ENCODE measurements around the gene EXOSC1.
"Not testable (repeated sequence)": the region's sequence is repeated elsewhere in the genome, so short reads cannot be mapped to it uniquely, and the experiment has no call there.

EXOSC1 gene

DNA sequence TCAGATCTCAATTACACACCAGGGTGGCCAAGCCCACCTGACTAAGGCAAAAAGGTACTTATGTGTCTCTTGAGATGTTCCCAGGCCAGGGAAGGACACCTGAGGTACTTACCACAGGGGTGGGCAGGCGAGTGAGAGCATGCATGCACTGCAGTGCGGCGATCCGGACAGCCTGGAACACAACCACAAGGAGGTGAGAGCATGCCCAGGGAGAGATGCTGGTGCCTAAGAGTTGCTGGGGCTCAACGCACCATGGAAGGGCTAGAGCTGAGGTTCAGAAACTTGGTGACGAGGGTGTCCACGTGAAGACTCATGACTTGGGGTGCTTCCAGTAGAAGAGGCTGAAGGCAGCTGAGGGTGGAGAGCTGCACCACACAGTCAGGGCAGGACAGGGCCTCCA, 13.3 kb upstream of the EXOSC1 start:
- DNase-seq (ENCODE audit: low spot score): no peak

DNA sequence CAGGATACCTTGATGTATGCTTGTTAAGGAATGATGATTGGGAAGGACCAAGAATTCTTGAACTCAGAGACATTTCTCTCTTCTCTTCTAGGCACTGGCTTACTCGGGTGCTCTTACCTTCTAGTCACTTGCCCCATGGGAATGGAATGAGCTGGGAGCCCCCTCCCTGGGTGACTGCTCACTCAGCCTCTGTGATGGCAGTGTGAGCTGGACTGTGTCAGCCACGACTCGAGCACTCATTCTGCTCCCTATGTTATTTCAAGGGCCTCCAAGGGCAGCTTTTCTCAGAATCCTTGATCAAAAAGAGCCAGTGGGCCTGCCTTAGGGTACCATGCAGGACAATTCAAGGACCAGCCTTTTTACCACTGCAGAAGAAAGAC, 10.9 kb upstream of the EXOSC1 start:
- no peak for DNase-seq (ENCODE audit: low spot score)

DNA sequence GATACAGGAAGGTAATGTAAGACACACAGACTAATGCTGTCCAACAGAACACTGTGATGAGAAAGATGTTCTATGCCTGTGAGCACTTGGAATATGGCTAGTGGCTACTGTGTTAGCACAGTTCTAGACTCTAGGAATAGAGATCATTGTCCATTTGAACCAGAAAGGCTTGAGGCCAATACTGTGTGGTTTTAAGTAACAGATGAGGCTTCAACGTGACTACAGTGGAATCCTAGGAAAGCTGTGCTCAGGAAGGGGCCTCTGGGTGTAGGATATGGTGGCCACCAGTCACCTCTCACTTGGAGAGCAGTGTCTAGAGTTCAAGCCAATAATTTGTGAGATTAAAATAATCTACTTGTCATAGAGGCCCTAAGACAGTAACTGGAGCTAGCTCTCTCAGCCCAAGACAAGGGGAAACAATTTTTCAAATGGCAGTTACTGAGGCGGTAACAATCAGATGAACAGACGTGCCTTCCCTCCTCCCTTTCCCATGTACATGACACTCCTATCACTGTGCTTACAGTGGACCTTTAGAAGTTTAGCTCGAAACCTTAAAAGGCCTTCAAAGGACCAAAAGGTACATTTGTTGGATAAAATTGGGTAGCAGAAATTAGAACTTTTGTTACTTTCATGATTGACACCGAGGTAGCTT, 10.4 kb upstream of the EXOSC1 start:
- no peak for DNase-seq (ENCODE audit: low spot score)

DNA sequence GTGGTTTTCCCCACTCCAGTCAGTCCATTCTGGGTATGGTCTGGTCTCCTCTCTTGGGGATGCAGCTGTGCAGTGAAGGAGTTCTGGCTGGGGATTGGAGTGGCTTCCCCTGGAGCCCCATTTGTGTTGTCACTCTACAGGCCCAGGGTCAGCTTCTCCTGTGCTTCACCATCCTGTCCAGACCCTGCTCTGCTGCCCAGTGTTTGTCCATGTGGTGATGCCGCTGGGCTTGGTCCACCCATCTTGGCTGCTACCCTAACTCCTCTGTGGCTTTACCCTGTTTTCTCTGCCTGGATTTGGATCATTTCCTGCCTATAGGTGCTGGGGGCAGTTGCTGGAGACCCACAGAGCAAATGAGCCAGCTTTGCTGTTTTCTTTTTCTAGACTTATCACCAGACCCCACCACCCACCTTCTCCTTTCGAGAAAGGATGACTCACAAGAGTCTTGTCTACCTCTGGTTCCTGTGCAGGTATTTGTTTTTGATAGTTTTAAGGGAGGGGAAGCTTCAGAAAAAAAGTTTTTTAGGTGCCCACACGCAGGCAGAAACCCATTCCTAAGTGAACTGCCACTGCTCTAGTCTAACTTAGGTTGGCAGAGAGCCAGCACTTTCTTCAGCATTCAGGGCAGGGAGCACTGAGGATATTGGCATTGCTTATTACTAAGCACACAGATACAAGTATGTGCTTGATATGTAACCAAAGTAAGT, 8.7 kb upstream of the EXOSC1 start:
- DNase-seq (ENCODE audit: low spot score): no peak

DNA sequence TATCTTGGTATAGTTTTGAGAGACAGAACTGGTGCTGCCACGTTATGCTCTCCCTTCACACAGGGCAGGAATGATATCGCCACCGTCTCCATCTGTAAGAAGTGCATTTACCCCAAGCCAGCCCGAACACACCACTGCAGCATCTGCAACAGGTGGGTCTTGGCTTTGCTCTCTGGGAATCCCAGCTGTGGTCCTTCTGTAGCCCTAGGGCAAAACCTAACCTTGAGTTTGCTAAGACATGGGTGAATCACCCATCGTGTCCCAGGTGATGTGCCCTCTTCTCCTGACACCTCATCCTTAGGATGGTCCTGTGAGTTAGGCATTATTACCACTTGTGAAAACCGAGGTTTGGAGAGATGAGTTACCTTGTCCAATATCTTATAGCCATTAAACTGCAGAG, 6.5 kb upstream of the EXOSC1 start:
- DNase-seq (ENCODE audit: low spot score): no peak

DNA sequence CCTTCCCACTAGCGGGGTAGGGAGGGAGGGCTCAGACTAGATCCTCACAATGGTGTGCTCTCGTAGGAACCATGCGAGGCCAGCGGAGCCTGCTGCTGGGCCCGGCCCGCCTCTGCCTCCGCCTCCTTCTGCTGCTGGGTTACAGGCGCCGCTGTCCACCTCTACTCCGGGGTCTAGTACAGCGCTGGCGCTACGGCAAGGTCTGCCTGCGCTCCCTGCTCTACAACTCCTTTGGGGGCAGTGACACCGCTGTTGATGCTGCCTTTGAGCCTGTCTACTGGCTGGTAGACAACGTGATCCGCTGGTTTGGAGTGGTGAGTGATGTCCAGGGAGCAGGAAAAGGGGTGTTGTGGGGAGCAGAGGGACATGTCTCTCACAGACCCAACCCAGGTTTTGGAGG, 5.8 kb upstream of the EXOSC1 start:
- DNase-seq (ENCODE audit: low spot score): no peak

DNA sequence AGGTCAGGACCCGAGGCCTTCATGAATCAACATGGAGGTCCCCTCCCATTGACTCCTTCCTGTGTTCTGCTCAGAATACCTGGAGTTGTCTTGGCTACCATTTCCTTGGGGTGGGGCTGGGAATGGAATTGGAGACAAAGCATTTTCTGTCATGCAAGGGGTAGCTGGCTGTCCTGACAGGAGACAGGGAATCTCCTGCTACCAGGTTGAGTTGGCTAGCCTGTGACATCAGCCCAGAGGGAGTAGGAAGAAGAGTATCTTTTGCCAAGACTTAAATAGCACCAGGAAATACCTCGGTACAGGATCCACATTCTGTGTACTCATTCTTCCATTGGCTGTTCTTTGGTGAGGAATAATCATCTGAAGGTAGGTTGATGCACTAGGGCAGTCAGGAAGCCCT, 5.0 kb upstream of the EXOSC1 start:
- DNase-seq (ENCODE audit: low spot score): no peak

DNA sequence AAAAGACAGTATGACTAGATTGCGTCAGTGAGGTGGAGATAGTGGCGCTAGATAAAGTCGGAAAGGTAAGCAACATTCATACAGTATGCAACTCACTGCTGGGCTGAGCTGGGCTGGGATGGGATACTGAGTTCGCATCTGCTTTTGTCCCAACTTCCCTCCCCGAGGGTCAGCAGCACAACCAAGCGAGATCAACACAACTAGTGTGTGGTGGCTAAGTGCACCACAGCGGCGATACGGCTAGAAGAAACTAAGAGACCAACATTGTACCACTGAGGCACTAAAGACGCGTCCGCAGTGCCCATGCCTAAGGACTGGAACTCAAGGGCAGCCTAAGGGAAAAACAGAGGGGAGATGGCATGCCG, 467 bp downstream of the EXOSC1 start:
- DNase-seq (ENCODE audit: low spot score): no peak

DNA sequence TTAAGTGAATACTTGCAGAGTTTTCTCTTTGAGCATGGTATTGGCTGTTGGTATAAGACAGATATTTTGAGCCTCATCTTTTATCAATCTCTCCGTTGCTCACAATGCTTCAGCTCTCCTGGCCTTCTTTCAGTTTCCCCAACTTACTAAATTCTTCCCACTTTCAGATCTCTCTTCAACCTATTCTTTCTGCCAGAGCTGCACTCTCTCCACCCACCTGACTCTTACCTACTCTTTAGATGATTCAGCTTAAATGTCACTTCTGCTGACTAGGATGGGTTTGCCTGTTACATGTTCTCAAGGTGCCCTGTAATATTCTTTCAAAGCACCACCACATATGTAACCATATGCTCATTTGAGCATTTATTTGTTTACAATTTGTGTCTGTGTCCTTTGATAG, 1.6 kb downstream of the EXOSC1 start:
- DNase-seq (ENCODE audit: low spot score): no peak

DNA sequence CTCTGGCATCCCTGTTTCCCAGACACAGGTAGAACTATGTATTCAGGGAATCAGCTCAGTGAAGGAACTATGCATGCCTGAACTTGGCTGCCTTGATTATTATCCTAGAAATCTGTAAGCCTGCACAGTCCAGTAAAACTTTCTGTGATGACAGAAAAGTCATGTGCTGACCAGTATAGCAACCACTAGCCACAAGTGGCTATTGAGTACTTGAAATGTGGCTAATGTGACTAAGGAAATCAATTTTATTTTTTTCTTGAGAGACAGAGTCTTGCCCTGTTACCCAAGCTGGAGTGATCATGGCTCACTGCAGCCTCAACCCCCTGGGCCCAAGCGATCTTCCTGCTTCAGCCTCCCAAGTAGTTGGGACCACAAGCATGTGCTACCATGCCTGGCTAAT, 3.5 kb downstream of the EXOSC1 start:
- no peak for DNase-seq (ENCODE audit: low spot score)

DNA sequence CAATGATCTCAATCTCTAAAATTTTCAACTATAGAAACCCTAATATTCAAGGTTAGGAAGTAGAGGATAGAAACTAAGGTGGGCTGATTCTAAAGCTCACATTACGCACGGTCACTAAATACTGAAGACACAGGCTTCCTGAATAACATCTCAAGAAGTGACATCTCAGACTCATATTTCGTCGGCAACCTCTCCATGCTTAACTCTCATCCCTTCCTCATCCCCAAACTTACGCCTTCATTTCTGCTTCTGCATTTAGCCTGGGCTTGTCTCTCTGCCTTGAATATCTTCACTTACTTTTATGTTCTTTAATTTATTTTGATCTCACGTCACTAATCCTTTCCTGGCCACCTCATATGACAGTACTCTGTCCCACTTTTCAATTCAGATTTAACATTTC, 10.6 kb downstream of the EXOSC1 start:
- DNase-seq (ENCODE audit: low spot score): no peak

DNA sequence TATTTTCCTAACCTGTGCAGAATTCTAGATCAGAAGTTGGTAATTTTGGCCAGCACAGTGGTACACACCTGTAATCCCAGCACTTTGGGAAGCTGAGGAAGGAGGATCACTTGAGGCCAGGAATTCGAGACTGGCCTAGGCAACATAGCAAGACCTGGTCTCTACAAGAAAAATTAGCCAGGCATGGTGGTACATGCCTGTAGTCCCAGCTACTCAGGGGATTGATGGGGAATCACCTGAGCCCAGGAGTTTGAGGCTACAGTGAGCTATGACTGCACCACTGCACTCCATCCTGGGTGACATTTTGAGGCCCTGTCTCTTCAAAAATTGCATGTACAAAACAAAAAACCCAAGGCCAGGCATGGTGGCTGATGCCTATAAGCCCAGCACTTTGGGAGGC, 11.2 kb downstream of the EXOSC1 start:
- DNase-seq (ENCODE audit: low spot score): no peak

DNA sequence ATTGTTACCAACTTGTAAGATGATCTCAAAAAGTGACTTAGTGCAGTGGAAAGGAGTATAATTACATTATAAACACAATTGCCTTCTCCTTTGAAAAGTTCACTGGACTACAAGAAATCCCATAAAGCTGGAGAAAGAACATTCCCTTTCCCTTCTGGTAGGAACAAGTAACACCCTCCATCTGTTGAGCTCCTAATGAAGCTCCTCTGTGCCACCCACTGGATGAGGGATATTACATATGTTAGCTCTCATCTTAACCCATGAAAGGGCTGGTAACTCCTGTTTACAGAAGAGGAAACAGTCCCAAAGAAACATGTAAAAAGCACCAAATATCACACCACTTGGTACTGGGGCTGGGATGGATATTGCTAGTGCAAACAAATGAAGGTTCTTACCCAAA, 11.8 kb downstream of the EXOSC1 start:
- no peak for DNase-seq (ENCODE audit: low spot score)

DNA sequence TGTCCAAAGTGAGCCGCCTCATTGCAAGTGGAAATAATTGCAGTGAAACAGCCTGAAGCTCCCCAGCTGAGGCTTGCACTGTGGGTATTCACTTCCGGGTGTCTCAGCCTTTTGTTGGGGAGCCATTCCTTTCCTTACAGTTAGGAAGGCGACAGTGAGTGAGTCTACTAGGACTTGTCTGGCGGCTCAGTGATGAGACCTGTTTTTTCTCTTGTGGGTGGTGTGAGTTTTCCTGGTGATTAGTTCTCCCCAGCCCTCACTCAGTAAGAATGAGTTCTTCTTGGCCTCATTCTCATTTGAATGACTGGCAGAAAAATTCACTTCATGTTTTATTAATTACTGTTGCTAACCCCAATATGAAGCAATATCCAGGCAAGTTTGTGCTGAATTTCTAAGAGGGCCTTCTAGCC, 17.2 kb downstream of the EXOSC1 start:
- DNase-seq (ENCODE audit: low spot score): no peak

DNA sequence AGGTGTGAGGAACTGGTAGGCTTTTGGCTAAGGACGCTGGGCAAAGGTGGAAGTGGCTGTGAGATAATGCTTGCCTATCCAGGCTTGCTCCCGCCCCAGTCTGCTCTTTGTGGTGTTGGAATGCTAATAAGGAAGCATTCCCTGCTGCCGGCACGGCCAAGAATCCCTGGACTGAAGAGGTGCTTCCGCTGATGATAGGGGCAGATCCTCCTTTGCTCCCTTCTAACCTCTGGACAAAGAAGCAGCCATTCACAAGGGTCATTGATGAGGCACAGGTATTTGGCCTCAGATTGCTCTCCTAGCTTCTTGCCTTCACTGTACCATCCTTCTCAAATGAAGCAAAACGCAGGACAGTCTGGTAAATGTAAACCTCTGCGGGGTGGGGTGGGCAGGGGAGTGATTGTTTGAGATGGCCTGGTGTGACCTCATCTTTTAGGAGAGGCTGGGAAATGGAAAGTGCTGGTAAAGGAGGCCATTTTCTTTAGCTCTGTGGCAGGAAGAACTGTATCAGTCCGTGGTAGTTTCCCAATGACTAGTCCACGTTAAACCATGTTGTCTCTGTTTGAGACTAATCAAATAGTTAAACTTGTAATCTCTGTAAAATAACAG, 18.1 kb downstream of the EXOSC1 start:
- no peak for DNase-seq (ENCODE audit: low spot score)

DNA sequence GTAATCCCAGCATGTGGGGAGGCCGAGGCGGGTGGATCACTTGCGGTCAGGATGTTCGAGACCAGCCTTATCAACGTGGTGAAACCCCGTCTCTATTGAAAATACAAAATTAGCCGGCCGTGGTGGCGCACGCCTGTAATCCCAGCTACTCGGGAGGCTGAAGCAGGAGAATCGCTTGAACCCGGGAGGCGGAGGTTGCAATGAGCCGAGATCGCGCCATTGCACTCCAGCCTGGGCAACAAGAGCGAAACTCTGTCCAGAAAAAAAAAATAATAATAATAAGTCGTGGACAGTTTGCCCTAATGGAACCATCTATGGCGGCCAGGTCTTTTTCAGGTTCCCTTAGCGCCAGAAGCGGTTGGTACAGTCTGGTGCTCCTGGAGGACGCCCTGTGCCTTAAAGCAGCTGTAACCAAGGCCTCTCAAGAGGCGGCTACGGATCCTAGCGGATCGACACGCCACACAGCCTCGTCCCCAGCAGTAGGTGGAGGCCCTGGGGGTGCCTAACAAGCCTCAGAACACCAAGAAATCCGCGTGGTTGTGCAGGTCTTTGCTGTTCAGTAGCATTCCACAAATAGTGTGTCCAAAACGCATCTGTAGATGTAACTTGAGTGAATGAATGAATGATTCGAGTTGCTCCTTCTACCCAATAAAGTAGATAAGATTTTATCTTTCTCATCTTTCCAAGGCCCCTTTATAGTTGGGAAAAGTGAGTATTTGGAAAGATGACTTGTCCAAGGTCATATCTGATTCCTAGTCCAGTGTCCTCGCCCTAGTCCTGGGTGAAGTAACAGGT, 18.8 kb downstream of the EXOSC1 start:
- no peak for DNase-seq (ENCODE audit: low spot score)

DNA sequence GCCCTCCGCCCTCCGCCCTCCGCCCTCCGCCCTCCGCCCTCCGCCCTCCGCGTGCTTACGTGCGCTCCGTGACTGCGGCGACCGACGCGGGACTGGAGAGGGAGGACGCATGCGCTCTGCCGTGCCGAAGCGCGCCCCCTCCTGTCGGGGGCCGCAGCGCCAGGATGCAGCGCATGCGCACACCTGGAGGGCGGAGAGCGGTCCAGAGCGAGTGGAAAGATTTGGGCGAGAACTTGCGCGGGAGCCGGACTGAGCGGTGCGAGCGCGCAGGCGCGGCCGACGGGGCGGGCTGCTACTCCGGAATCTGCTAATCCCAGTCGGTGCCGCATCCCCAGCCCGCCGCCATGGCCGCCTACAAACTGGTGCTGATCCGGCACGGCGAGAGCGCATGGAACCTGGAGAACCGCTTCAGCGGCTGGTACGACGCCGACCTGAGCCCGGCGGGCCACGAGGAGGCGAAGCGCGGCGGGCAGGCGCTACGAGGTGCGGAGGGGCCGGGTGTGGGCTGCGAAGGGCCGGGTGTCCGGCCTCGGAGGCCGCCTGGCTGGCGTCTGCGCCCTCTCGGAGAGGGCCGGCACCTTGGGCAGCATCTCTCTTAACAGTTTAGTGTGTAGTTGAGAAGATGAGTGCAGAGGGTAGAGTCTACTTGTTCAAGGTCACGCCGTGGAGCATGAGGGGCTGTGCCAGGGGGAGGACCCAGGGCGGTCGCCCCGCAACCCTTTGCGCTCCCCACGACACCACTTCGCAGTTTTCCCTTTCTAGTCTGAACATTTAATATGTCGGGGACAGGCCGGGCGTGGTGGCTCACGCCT, 19.6 kb downstream of the EXOSC1 start, which contains the start of gene PGAM1:
Gene PGAM1 (plus strand): TSS at position 228 of the 812 bp plus-strand sequence. CDS start 117 bp downstream, at position 345.
- peak; percentile 98 for DNase-seq (ENCODE audit: low spot score)

DNA sequence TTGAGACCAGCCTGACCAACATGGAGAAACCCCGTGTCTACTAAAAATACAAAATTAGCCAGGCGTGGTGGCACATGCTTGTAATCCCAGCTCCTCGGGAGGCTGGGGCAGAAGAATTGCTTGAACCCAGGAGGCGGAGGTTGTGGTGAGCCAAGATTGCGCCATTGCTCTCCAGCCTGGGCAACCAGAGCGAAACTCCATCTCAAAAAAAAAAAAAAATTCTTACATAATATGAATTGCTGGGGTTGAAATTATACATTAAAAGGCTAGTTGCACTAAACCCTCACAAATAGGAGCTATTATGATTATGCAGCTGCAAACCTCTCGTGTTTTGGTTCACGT, 22.1 kb downstream of the EXOSC1 start:
- DNase-seq (ENCODE audit: low spot score): not testable (repeated sequence)

DNA sequence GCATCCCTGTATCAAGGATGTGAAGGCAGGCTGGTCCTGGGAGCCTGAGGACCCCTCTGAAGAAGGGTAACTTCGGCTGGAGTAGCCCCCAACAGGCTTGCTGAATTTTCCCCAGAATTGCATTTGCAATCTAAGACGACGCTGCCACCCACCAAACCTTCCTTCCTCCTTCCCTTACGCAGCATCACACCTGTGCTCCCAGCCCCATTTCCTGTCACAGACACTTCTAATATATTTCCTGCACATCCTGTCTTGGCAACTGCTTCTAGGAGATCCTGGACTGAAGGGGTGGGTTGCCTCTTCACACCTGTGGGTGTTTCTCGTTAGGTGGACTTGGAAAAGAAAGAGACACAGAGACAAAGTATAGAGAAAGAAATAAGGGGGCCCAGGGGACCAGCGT, 29.2 kb downstream of the EXOSC1 start:
- DNase-seq (ENCODE audit: low spot score): no peak

DNA sequence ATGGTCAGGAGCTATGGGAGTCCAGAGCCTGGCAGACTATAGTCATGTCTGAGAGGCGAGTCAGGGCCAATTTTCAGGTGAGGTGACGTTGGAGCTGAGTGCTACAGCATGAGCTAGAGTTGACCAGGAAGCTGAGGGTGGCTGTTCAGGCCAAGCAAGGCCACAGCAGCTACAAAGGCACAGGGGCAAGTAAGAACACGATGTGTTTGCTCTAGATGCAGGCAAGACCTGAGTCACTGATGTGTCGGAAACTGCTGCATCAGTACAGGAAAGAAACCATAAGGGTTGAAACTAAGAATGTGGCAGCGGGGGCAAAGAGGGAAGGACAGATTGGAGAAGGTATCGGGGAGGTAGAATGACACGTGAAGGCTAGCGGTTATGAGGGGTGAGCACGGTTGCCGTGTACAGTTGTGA, 32.9 kb downstream of the EXOSC1 start:
- DNase-seq (ENCODE audit: low spot score): no peak

DNA sequence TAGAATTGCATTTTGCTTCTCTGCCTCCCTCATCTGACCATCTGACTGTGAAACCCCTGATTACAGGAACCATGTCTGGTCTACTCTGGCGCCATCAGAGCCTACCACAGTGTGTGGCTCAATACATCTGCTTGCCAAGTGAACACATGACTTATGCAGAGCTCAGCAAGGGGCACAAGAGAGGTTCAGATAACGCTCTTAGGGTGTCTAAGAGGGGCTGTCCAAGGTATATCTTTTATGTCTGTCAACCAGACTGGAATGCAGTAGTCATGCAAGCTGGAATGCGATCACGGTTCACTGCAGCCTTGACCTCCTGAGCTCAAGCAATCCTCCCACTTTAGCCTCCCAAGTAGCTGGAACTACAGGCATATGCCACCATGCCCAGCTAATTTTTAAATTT, 34.4 kb downstream of the EXOSC1 start:
- DNase-seq (ENCODE audit: low spot score): no peak

DNA sequence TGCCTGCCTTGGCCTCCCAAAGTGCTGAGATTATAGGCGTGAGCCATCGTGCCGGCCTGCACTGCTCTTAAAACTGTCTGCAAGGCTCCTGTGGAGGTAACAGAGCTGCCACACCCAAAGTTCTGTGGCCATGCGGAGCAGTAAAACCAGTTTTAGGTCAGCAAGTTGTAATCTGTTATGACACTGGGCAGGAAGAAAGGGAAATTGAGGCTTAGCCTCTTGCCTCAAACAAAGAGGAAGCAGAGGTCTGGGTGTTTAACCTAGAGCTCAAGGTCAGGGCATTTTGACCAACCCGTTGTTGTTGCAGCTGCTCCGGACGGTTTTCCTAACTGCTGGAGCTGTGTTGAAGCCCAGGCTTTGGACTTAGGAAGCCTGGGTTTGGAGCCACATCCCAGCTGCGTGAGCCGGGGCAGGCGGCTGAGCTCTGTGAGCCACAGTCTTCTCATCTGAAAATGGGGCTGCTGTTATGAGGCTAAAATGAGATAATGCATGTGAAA, 37.3 kb downstream of the EXOSC1 start:
- no peak for DNase-seq (ENCODE audit: low spot score)

All from D341Med (cell line).